HL-60 (cell line): Measurements from ENCODE around the gene RIN3.

ENCODE experiments used
- DNase-seq, 2 experiments: peaks; one replicate each; pipeline ENCODE4 v3.0.0-alpha.2; 2010 to 2020; ENCODE audit warnings: low read depth in 1 of 2, low spot score in 1 of 2
- H3K27ac ChIP-seq: fragments of 250-450 bp; sonication (Bioruptor Pico); replicated peaks from 2 replicates; pipeline ENCODE4 v1.5.1; 2020; ENCODE audit warnings: mild to moderate bottlenecking, moderate library complexity
- H3K27me3 ChIP-seq: fragments of 250-450 bp; sonication (Bioruptor Pico); 2 replicates; pipeline ENCODE4 v1.5.1; 2021; ENCODE audit warnings: mild to moderate bottlenecking, moderate library complexity; ENCODE audit not compliant: insufficient read depth, poor library complexity, severe bottlenecking
- H3K4me3 ChIP-seq: replicated peaks from 2 replicates; pipeline ENCODE4 v1.5.1; 2011; ENCODE audit warnings: mild to moderate bottlenecking, control low read depth, low read length; ENCODE audit not compliant: insufficient read depth
- CTCF ChIP-seq: IDR thresholded peaks from one replicate; pipeline ENCODE4 v1.5.1; 2011; ENCODE audit warnings: low read length, control low read depth, inconsistent platforms; ENCODE audit not compliant: insufficient read depth
- GABPA ChIP-seq: IDR thresholded peaks from 2 replicates; pipeline ENCODE4 v1.6.1; 2012; ENCODE audit warnings: low read depth
- POLR2AphosphoS5 ChIP-seq: IDR thresholded peaks from 2 replicates; pipeline ENCODE4 v1.6.1; 2012; ENCODE audit warnings: low read depth
- REST ChIP-seq: IDR thresholded peaks from 2 replicates; pipeline ENCODE4 v1.6.1; 2012; ENCODE audit warnings: low read depth; ENCODE audit not compliant: insufficient replicate concordance
- SPI1 ChIP-seq: IDR thresholded peaks from 2 replicates; pipeline ENCODE4 v1.6.1; 2012; ENCODE audit warnings: low read depth, mild to moderate bottlenecking, borderline replicate concordance

The RIN3 gene

GRCh38 chr14:92665661-92666110 is 152.1 kb downstream of the RIN3 start:
- Histone ChIP-seq H3K4me3 (no peak overlapping the region), H3K27me3 (no peaks in the 10 kb centered on the region), H3K27ac (peak overlapping the region; percentile 90)
- TF ChIP-seq GABPA, result no peak
- peak; percentile 30 for TF ChIP-seq POLR2AphosphoS5
- TF ChIP-seq REST, result no peak
- TF ChIP-seq CTCF, result no peak
- no peak for TF ChIP-seq SPI1
- DNase-seq, result peak in 1 of 2 experiments; percentile 76

GRCh38 chr14:92666251-92666650 is 152.7 kb downstream of the RIN3 start:
- Histone ChIP-seq H3K27ac (peak overlapping the region; percentile 90), H3K27me3 (no peaks in the 10 kb centered on the region), H3K4me3 (no peak overlapping the region)
- no peak for DNase-seq
- TF ChIP-seq REST, result no peak
- no peak for TF ChIP-seq GABPA
- TF ChIP-seq CTCF, result no peak

GRCh38 chr14:92668276-92668973 is 154.8 kb downstream of the RIN3 start:
- Histone ChIP-seq H3K27me3 (no peaks in the 10 kb centered on the region), H3K4me3 (no peak overlapping the region), H3K27ac (peak overlapping the region; percentile 90)
- no peak for DNase-seq
- peak; percentile 7; the same call in 1 of the 2 replicates for TF ChIP-seq POLR2AphosphoS5
- TF ChIP-seq CTCF, result no peak
- no peak for TF ChIP-seq SPI1

GRCh38 chr14:92670160-92670559 is 156.6 kb downstream of the RIN3 start:
- peak overlapping the region; percentile 90 for H3K27ac ChIP-seq
- H3K4me3 ChIP-seq, result no peak overlapping the region
- H3K27me3 ChIP-seq, result no peaks in the 10 kb centered on the region
- peak; percentile 32; the same call in 1 of the 2 replicates for TF ChIP-seq SPI1
- TF ChIP-seq CTCF, result no peak
- peak; percentile 72 for TF ChIP-seq GABPA
- no peak for TF ChIP-seq REST
- TF ChIP-seq POLR2AphosphoS5, result peak; percentile 59
- peak in 1 of 2 experiments; percentile 82 for DNase-seq
